HG03354 (cell line): ENCODE measurements around the gene TMSB4X.

Experiments
- ATAC-seq: cut with Tn5 transposase; IDR thresholded peaks from one replicate; pipeline ENCODE4 v1.9.1; 2021; ENCODE audit warnings: mild to moderate bottlenecking; ENCODE audit not compliant: unreplicated experiment, poor library complexity, severe bottlenecking

TMSB4X gene

GRCh38 chrX:12991575-12991974 is 16.7 kb downstream of the TMSB4X start:
- ATAC-seq, result no peak

DNA sequence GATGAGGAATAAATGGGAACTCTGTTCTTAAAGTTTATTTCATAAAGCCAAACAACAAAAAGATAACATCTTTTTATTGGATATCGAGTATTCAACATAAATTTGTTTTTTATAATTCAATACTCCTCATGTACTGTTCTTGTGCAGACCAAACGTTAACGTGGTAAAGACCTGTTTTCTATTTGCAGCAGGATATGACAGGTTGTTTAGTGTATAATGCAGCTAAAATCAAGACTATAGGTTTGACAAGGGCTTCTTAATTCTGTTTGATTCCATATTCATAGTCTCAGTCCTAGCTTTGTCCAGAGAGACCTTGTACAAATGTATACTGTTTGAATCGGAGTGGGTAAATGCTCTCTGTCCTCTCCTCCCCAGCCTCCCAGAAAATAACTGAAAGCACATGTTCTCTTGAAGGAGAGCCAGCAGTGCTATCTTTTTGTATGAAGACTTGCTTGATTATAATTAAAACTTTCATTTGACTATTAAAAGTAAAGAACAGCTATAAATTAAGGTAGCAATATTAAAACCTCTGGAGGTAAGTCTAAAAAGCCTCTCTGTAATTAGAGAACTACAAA is 17.7 kb downstream of the TMSB4X start:
- ATAC-seq, result no peak

DNA sequence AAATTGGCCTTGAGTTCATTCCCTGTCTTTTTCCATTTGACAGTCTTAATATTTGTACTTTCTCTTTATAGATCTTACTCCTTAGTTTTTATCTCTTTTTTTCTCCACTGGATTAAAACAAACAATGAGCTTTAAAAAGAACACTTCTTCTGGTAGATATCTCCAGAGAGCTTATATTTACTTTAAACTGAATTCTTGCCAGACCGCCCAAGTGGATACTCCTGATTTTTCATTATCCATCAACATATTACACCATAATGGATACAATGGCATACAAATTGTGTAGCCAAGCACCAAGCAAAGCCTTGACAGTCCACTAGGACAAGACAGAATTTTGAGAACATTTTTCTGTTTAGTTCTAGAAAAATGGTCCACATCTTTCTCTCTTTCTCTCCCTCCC is 18.9 kb downstream of the TMSB4X start:
- ATAC-seq, result no peak

- ATAC-seq, result no peak
Measured at GRCh38 chrX:12994321-12994720, 19.4 kb downstream of the TMSB4X start.

GRCh38 chrX:12996934-12997435 is 22.1 kb downstream of the TMSB4X start:
- ATAC-seq, result no peak

- no peak for ATAC-seq
Measured at GRCh38 chrX:12997906-12998687, 23.2 kb downstream of the TMSB4X start.

DNA sequence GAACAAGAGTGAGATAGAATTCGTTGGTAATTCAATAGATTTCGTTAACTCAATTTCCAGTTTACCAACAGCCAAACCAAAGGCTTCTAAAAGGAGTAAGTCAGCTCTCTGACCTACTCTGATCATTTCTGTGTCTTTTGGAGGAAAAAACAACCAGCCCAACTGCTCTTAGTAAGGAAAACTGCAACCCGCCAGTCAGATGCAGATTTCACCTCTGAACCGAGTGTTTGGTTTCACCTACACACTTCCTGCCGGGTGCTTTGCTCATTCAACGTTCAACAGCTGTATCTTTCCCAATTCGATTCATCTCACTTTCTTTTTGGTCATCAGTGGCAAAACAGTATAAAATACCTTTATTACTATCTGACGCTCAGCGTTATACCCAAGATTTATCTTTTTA is 24.5 kb downstream of the TMSB4X start:
- ATAC-seq, result peak; percentile 54

DNA sequence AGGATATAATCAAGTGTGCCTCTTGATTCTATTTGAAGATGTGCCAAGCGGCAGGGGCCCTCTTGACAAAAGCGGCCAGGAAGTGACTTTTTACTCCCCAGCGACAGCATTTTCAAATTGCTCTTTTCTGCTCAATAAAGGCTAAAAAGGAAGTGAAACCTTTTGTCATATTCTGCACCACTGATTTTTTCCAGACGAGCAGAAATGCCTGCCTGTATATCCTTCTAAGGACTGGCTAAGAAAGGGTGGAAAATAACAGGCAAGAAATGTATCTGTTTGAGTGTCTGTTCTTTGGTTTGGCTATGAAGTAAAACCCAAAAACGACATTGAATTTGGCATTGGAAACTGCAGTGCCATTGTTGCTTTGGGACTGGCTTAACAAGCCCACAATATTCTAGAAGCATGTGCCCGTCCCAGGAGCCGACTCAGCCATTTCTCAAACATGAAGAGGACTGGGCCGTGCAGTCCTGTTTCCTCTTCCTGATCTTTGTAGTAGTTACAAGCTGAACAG is 25.4 kb downstream of the TMSB4X start:
- peak; percentile 56 for ATAC-seq

DNA sequence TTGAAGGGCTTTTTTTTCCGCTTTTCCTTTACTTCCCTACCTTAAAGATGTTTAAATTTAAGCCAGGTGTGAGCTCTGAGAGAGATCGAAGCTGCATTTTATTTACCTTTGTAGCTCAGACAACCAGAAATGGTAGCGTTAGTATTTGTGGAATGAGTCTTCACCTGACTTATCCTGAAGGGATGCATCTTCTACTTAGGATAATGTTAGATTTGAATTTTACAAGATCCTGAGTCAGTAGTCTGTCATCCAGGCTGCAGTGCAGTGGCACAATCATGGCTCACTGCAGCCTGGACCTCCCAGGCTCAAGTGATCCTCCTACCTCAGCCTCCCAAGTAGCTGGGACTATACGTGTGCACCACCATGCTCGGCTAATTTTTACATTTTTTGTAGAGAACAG is 26.2 kb downstream of the TMSB4X start:
- ATAC-seq, result no peak

GRCh38 chrX:13001961-13002671 is 27.2 kb downstream of the TMSB4X start:
- peak; percentile 27 for ATAC-seq

DNA sequence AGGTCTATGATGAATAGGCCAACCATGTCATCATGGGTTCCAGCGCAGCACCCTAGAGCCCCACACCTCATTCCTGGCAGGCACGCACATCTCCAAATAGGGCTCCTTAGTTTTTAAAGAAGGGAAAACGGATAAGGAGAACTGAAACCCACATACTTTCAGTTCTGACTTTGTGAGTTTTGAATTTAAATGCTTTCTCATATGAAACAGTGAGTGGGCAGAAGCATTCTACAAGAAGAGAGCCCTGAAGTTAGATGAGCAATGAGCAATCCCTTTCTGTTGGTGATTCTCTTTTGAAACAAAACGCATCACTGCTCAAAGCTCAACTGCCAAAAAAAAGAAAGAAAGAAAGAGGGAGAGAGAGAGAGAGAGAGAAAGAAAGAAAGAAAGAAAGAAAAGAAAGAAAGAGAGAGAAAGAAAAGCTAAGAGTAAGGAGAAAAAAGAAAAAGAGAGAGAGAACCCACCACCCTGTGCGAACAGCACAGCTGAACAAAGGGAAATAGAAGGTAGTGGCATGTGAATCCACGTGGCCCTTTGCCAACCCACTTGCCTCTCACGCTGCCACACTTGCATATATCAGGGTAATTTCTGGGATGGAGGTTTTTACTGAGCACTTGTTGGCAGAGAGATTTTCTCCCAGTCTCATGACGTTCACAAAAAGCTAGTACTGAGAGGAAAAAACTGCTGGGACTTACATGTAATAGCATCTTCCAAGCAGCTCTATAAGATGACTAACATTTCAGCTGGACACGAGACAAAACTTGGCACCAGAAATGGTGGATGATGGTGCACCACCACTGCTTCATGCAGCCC is 31.0 kb downstream of the TMSB4X start:
- peak; percentile 70 for ATAC-seq

DNA sequence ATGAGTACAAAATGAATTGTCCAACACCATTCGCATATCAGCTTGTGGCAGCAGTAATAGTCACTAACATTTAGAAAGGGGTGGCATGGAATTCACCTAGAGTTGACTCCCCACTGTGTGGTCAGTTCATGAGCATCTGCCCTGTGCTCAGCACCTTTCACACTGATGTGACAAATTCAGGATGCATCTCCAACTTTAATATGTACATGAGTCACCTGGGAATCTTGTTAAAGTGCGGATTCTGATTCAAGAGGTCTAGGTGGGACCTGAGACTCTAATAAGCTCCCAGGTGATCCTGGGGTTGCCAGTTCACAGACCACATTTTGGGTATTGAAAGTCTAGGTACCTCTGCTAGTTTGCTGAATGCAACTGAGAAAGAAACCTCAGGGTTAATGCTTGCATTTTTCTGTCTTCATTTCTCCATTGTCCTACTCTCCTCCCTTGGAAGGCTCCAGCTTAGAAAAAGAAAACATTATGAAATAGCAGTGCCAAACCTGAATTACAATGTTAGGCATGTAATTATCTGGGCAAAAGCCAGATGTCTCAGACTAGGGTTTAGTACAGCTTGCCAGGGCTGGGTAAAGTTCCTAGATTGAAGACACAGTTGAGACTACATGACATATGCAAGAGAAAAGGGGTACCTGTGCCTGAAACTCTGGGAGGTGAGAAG is 32.7 kb downstream of the TMSB4X start:
- no peak for ATAC-seq

- peak; percentile 34 for ATAC-seq
Measured at GRCh38 chrX:13008189-13008533, 33.3 kb downstream of the TMSB4X start.

DNA sequence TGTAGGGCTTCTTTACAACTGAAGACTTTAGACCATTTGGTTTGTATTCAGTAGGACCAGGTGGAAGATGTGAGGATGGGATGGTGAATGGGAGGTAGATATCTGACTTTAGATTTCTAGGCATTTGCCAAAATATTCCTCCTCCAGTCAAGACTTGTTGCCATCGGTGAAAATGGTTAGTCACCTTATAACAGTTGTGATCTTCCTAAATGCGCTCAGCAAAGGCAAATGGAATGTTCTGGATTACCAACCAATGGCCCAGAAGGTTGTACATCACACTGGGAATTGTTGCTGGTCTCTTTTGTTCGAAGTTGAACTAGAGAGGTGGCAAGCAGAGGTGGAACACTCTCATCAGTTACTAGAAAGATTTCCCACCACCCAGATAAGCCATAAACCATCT is 33.9 kb downstream of the TMSB4X start:
- no peak for ATAC-seq

DNA sequence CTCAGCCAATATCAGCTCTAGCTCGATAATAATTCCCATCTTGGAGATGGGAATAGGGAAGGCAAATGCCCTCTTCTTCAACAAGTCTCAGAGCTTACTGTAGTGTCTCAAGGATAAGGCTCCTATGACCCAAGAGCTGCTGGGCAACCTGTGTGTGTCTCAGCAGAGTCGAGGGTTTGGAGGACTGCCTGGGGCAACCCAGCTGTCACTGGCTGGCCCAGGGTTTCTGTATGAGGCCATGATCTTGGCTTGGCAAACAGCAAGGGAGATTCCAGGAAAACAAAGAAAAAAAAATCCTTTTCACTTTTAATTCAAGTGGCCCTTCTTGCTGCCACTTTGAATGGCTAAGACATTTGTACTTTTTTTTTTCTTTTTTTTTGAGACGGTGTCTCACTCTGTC is 34.4 kb downstream of the TMSB4X start:
- ATAC-seq, result no peak

GRCh38 chrX:13009844-13010243 is 34.9 kb downstream of the TMSB4X start:
- no peak for ATAC-seq

DNA sequence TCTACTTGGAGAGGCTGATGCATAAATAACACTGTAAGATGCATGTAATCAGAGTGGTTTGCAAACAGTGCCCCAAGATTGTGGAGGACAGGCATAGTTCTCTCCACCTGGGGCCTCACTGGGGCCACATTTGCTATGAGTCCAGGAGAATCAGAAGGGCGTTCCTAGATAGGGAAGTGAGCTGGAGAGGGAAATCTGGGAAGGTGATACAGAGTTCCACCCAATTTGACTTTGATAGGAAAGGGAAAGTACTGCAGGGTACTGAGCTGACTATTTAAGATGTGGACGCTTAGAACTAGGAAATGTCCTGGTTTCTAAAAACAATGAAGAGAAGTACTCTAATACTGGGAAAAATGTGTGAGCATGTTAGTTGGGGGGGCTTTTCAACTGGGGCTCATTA is 35.6 kb downstream of the TMSB4X start:
- ATAC-seq, result no peak

DNA sequence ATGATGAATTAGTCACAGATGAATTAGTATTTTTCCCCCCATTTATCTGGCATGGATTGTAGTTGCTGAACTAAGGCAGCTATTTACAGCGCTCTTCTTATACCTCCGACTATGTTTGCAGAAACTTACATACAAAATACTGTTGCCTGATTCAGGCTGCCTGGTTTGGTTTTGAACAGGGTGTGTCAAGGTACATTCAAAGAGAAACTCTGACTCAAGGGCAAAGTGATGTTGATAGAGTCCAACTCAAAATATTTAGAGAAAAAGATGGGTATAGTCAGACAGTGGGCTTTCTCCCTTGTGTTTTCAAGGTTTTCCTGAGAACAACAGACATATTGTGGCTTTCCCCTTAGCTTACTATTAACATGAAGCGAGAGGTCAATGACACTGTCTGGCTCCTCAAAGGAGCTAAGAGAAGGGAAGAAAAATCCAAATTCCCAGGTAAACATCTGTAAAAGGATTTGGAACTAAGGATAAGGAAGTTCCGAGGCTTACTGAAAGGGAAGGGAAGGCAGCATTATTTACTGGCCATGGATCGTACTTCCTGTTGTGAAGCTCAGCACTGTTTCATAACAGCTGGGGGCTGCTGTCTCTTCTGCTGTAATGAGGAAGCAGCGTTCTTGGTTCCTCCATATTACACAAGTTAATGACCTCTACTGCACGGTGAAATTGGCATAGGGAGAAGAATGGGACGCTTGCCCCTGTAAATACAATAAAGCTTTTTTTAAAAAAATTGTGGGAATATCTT is 38.6 kb downstream of the TMSB4X start:
- peak; percentile 96 for ATAC-seq
